CD14-positive monocyte (primary cell): ENCODE measurements around the gene VCL. TPM values are rescaled to one million over a fixed set of nuclear protein-coding genes. Genes with fewer than 3 reads are reported as not detected.

Experiments
- DNase-seq, 3 donors: peaks; one replicate each; pipeline ENCODE4 v3.0.0-alpha.2; 2011 to 2022
- H2AFZ ChIP-seq: 2 replicates; pipeline ENCODE4 v1.6.0; 2012; ENCODE audit warnings: mild to moderate bottlenecking, low read depth, low read length, inconsistent platforms; ENCODE audit not compliant: insufficient read depth, poor library complexity, severe bottlenecking
- H3K27ac ChIP-seq, 2 donors: 1 replicate in 1 of 2; 2 replicates in 1 of 2; pipeline ENCODE4 v1.5.1; 2012 to 2013; ENCODE audit warnings: low read length in 2 of 2, control low read depth in 1 of 2, inconsistent platforms in 1 of 2, low read depth in 1 of 2, mild to moderate bottlenecking in 1 of 2
- H3K27me3 ChIP-seq, 2 donors: one replicate each; pipeline versions ENCODE4 v1.6.0 to v1.6.1; 2011 to 2013; ENCODE audit warnings: low read length in 2 of 2; ENCODE audit not compliant: control insufficient read depth in 2 of 2, insufficient read depth in 2 of 2
- H3K36me3 ChIP-seq, 2 donors: replicated peaks in 1 of 2; 1 replicate in 1 of 2; 2 replicates in 1 of 2; pipeline versions ENCODE4 v1.5.1 to v1.6.1; 2012 to 2013; ENCODE audit warnings: low read length in 2 of 2, control low read depth in 1 of 2, inconsistent platforms in 1 of 2, mild to moderate bottlenecking in 1 of 2; ENCODE audit not compliant: insufficient read depth in 2 of 2, control insufficient read depth in 1 of 2
- H3K4me1 ChIP-seq, 2 donors: 1 replicate in 1 of 2; 2 replicates in 1 of 2; pipeline versions ENCODE4 v1.5.1 to v1.6.1; 2012 to 2013; ENCODE audit warnings: low read length in 2 of 2, control low read depth in 1 of 2, inconsistent platforms in 1 of 2, mild to moderate bottlenecking in 1 of 2, moderate library complexity in 1 of 2; ENCODE audit not compliant: insufficient read depth in 2 of 2, control insufficient read depth in 1 of 2
- H3K4me2 ChIP-seq: replicated peaks from 2 replicates; pipeline ENCODE3; 2012; ENCODE audit warnings: low read length, moderate library complexity, mild to moderate bottlenecking; ENCODE audit not compliant: poor library complexity, severe bottlenecking; ENCODE audit errors: extremely low read depth
- H3K4me3 ChIP-seq, 3 experiments: fragments of 200-600 bp in 1 of 3; sonication (generic) in 1 of 3; replicated peaks in 1 of 3; 1 replicate in 2 of 3; 2 replicates in 1 of 3; pipeline ENCODE4 v1.5.1; 2011 to 2013; ENCODE audit warnings: low read length in 3 of 3, mild to moderate bottlenecking in 3 of 3, control low read depth in 2 of 3, low read depth in 2 of 3, inconsistent platforms in 1 of 3, moderate library complexity in 1 of 3
- H3K79me2 ChIP-seq: 2 replicates; pipeline ENCODE4 v1.6.0; 2012; ENCODE audit warnings: mild to moderate bottlenecking, control low read depth, inconsistent platforms, low read length, moderate library complexity; ENCODE audit not compliant: insufficient read depth
- H3K9ac ChIP-seq: 2 replicates; pipeline ENCODE4 v1.6.0; 2017; ENCODE audit warnings: low read length, mild to moderate bottlenecking; ENCODE audit not compliant: insufficient read depth, poor library complexity, severe bottlenecking
- H3K9me3 ChIP-seq, 2 donors: replicated peaks in 1 of 2; 1 replicate in 1 of 2; 2 replicates in 1 of 2; pipeline versions ENCODE4 v1.5.1 to v1.6.1; 2012 to 2013; ENCODE audit warnings: low read length in 2 of 2, control low read depth in 1 of 2; ENCODE audit not compliant: control insufficient read depth in 1 of 2, insufficient read depth in 1 of 2
- H4K20me1 ChIP-seq: 2 replicates; pipeline ENCODE4 v1.6.0; 2012; ENCODE audit warnings: mild to moderate bottlenecking, low read length, control low read depth, moderate library complexity; ENCODE audit not compliant: insufficient read depth
- H3K27ac Mint-ChIP-seq, 7 donors: one replicate each; pipeline ENCODE4 v1.8.0; 2020; ENCODE audit warnings: mild to moderate bottlenecking in 7 of 7, mixed read lengths in 7 of 7, moderate library complexity in 6 of 7, inconsistent platforms in 2 of 7
- H3K27me3 Mint-ChIP-seq, 3 donors: one replicate each; pipeline ENCODE4 v1.8.0; 2021 to 2022; ENCODE audit warnings: low read depth in 3 of 3, mild to moderate bottlenecking in 3 of 3, mixed read lengths in 3 of 3, moderate library complexity in 3 of 3, inconsistent platforms in 1 of 3
- H3K36me3 Mint-ChIP-seq, 2 donors: one replicate each; pipeline ENCODE4 v1.8.0; 2020; ENCODE audit warnings: mixed read lengths in 2 of 2, inconsistent platforms in 1 of 2, mild to moderate bottlenecking in 1 of 2
- H3K4me1 Mint-ChIP-seq: one replicate; pipeline ENCODE4 v1.8.0; 2020; ENCODE audit warnings: mild to moderate bottlenecking, mixed read lengths
- H3K4me3 Mint-ChIP-seq, 2 donors: one replicate each; pipeline ENCODE4 v1.8.0; 2020; ENCODE audit warnings: mild to moderate bottlenecking in 2 of 2, mixed read lengths in 2 of 2, moderate library complexity in 1 of 2
- H3K9me3 Mint-ChIP-seq, 7 donors: one replicate each; pipeline ENCODE4 v1.8.0; 2020 to 2022; ENCODE audit warnings: mixed read lengths in 7 of 7, mild to moderate bottlenecking in 6 of 7, moderate library complexity in 6 of 7, inconsistent platforms in 2 of 7
- WGBS: methylation state at CpG from one replicate; pipeline ENCODE4 v1.1.5; 2013; ENCODE audit warnings: missing lambda C conversion rate; ENCODE audit not compliant: insufficient coverage; 5-methylcytosine and 5-hydroxymethylcytosine counted together
- intact Hi-C, 2 donors: fragments of 100-400 bp; cut with micrococcal nuclease; formaldehyde crosslinking; loops; one replicate each; pipeline versions ENCODE4 v1.15.0 to v1.15.1; 2023
- polyA plus RNA-seq, 3 donors: library from polyadenylated mRNA; depleted of rRNA in 1 of 3; unstranded in 2 of 3; stranded (reverse) in 1 of 3; fragments of 300-500 nt in 2 of 3; fragments of >200 nt in 1 of 3; fragmentation: Illumina TruSeq in 2 of 3; gene quantifications; 1 replicate in 2 of 3; 2 replicates in 1 of 3; pipeline ENCODE4 v1.2.3, GENCODE V29; 2012 to 2021
- TF ChIP-seq, protein P1 (sequence below): fragments of 200-600 bp; IDR thresholded peaks from one replicate; pipeline ENCODE4 v1.8.0; 2022; ENCODE audit warnings: antibody characterized with exemption, mild to moderate bottlenecking

Gene VCL
- polyA plus RNA-seq, 3 donors = 39.1 to 68.4 (median 52.8) TPM

DNA sequence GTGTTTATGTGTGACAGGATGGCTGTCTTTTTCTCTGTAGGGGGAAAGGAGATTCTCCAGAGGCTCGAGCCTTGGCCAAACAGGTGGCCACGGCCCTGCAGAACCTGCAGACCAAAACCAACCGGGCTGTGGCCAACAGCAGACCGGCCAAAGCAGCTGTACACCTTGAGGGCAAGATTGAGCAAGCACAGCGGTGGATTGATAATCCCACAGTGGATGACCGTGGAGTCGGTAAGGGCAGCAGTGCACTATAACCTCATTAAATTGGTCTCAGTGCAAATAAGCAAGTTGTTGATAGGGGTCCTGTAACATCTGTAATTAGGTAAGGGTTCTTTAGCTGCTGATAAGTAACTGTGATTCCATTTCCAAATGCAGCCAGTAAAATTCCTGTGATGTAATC is 96.3 kb downstream of the VCL start:
- 95% methylated on average over 7 of the region's 7 CpGs for WGBS
- no peaks in the 10 kb centered on the region for H3K79me2 ChIP-seq
- peaks cover 95 to 98% of the 10 kb centered on the region in 2 donors for H3K36me3 ChIP-seq
- H3K27me3 Mint-ChIP-seq = no peaks in the 10 kb centered on the region
- H3K36me3 Mint-ChIP-seq = peaks cover 80 to 98% of the 10 kb centered on the region in 2 donors
- no peaks in the 10 kb centered on the region for H3K9me3 ChIP-seq
- peak overlapping the region in 1 of 7 donors; percentile 58 for H3K27ac Mint-ChIP-seq
- no peaks in the 10 kb centered on the region for H3K9me3 Mint-ChIP-seq
- H3K4me3 ChIP-seq = no peak overlapping the region
- H3K4me2 ChIP-seq = no peak overlapping the region
- no peaks in the 10 kb centered on the region for H3K4me1 Mint-ChIP-seq
- H3K27ac ChIP-seq = no peak overlapping the region
- intact Hi-C loops = no loop called here
- DNase-seq = no peak
- H3K27me3 ChIP-seq = no peaks in the 10 kb centered on the region
- no peak overlapping the region for H2AFZ ChIP-seq
- no peak overlapping the region for H3K4me3 Mint-ChIP-seq
- TF ChIP-seq, protein P1, sequence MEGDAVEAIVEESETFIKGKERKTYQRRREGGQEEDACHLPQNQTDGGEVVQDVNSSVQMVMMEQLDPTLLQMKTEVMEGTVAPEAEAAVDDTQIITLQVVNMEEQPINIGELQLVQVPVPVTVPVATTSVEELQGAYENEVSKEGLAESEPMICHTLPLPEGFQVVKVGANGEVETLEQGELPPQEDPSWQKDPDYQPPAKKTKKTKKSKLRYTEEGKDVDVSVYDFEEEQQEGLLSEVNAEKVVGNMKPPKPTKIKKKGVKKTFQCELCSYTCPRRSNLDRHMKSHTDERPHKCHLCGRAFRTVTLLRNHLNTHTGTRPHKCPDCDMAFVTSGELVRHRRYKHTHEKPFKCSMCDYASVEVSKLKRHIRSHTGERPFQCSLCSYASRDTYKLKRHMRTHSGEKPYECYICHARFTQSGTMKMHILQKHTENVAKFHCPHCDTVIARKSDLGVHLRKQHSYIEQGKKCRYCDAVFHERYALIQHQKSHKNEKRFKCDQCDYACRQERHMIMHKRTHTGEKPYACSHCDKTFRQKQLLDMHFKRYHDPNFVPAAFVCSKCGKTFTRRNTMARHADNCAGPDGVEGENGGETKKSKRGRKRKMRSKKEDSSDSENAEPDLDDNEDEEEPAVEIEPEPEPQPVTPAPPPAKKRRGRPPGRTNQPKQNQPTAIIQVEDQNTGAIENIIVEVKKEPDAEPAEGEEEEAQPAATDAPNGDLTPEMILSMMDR = no peak
- no peak overlapping the region for H3K9ac ChIP-seq
- no peaks in the 10 kb centered on the region for H3K4me1 ChIP-seq
- peaks cover 34% of the 10 kb centered on the region for H4K20me1 ChIP-seq

DNA sequence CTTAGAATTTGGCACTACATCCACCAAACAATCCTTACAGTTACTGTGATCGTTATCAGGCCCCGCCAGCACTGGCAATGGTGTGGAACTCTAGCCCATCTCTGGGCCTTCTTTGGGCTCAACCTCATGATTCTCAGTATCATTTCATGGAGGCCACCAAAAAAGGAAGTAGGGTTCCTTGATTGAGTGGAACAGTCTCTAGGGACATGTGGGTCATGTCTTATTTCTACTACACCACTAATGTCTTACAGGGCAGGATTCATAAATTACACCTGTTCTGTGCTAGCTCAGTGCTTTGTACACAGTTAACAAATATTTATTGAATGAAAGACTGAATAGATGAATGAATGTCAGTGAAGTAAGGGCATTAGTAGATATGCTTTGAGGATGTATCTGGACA is 98.9 kb downstream of the VCL start:
- no peak for DNase-seq

More for the DNA sequence above, 98.9 kb downstream of the VCL start:
- Histone ChIP-seq H2AFZ (no peak overlapping the region), H3K4me3 (no peak overlapping the region), H3K4me1 (no peaks in the 10 kb centered on the region), H3K79me2 (no peaks in the 10 kb centered on the region), H3K27ac (peak overlapping the region in 1 of 2 donors; percentile 7), H3K36me3 (peaks cover 95 to 100% of the 10 kb centered on the region in 2 donors), H3K9ac (no peak overlapping the region), H3K27me3 (no peaks in the 10 kb centered on the region), H3K9me3 (no peaks in the 10 kb centered on the region), H4K20me1 (peaks cover 31% of the 10 kb centered on the region), H3K4me2 (no peak overlapping the region)
- no peaks in the 10 kb centered on the region for H3K4me1 Mint-ChIP-seq
- no peaks in the 10 kb centered on the region for H3K9me3 Mint-ChIP-seq
- WGBS = no CpG with 5 or more reads among the region's 2 CpGs
- TF ChIP-seq, protein P1 = no peak
- H3K4me3 Mint-ChIP-seq = no peak overlapping the region
- intact Hi-C loops = no loop called here
- peak overlapping the region in 1 of 7 donors; percentile 72 for H3K27ac Mint-ChIP-seq
- H3K36me3 Mint-ChIP-seq = peaks cover 79 to 96% of the 10 kb centered on the region in 2 donors
- no peaks in the 10 kb centered on the region for H3K27me3 Mint-ChIP-seq
